Natural killer cell (primary cell): Measurements from ENCODE around the gene PVALEF. TPM values are rescaled to one million over a fixed set of nuclear protein-coding genes. Genes with fewer than 3 reads are reported as not detected.

Experiments used
- ATAC-seq, 3 donors: fragments of 150-1000 bp in 2 of 3; fragments of 200-7000 bp in 1 of 3; cut with Tn5 transposase; 1 replicate in 1 of 3; 2 replicates in 2 of 3; pipeline ENCODE4 v1.10.0; 2021; ENCODE audit warnings: mild to moderate bottlenecking in 2 of 3, moderate library complexity in 2 of 3
- DNase-seq, 2 donors: peaks; one replicate each; pipeline versions ENCODE4 v3.0.0 to v3.0.0-alpha.2; 2013 to 2021; ENCODE audit warnings: mixed read lengths in 1 of 2
- H3K27ac ChIP-seq: one replicate; pipeline ENCODE4 v1.5.1; 2013; ENCODE audit warnings: mild to moderate bottlenecking, low read length
- H3K27me3 ChIP-seq: one replicate; pipeline ENCODE4 v1.6.1; 2013; ENCODE audit warnings: low read length; ENCODE audit not compliant: control insufficient read depth, insufficient read depth
- H3K36me3 ChIP-seq: one replicate; pipeline ENCODE4 v1.6.1; 2013; ENCODE audit warnings: low read length; ENCODE audit not compliant: control insufficient read depth, insufficient read depth
- H3K4me1 ChIP-seq: one replicate; pipeline ENCODE4 v1.6.1; 2013; ENCODE audit warnings: low read length; ENCODE audit not compliant: control insufficient read depth, insufficient read depth
- H3K4me3 ChIP-seq: one replicate; pipeline ENCODE4 v1.5.1; 2013; ENCODE audit warnings: low read length
- H3K9me3 ChIP-seq: one replicate; pipeline ENCODE4 v1.6.1; 2013; ENCODE audit warnings: low read length; ENCODE audit not compliant: control insufficient read depth, insufficient read depth
- H3K27ac Mint-ChIP-seq, 2 donors: one replicate each; pipeline ENCODE4 v1.8.0; 2022; ENCODE audit warnings: mild to moderate bottlenecking in 2 of 2, mixed read lengths in 2 of 2, moderate library complexity in 1 of 2
- H3K27me3 Mint-ChIP-seq, 2 donors: one replicate each; pipeline ENCODE4 v1.8.0; 2022; ENCODE audit warnings: low read depth in 2 of 2, mixed read lengths in 2 of 2
- H3K36me3 Mint-ChIP-seq: one replicate; pipeline ENCODE4 v1.8.0; 2022; ENCODE audit warnings: mixed read lengths
- H3K4me1 Mint-ChIP-seq, 2 donors: one replicate each; pipeline ENCODE4 v1.8.0; 2022; ENCODE audit warnings: mixed read lengths in 2 of 2
- H3K4me3 Mint-ChIP-seq: one replicate; pipeline ENCODE4 v1.8.0; 2022; ENCODE audit warnings: mild to moderate bottlenecking, moderate library complexity, mixed read lengths
- H3K9me3 Mint-ChIP-seq, 2 donors: one replicate each; pipeline ENCODE4 v1.8.0; 2022; ENCODE audit warnings: mixed read lengths in 2 of 2
- CTCF ChIP-seq: fragments of 200-600 bp; IDR thresholded peaks from one replicate; pipeline ENCODE4 v1.8.0; 2022; ENCODE audit warnings: antibody characterized with exemption
- WGBS: methylation state at CpG from one replicate; pipeline ENCODE4 v1.1.7; 2013; ENCODE audit warnings: missing lambda C conversion rate; ENCODE audit not compliant: insufficient coverage; 5-methylcytosine and 5-hydroxymethylcytosine counted together
- intact Hi-C: fragments of 100-400 bp; cut with micrococcal nuclease; formaldehyde crosslinking; loops from one replicate; pipeline ENCODE4 v1.14.2; 2022
- total RNA-seq, 4 donors: library from RNA; stranded (reverse); fragments of 120-200 nt in 1 of 4; gene quantifications; one replicate each; pipeline versions ENCODE4 v1.2.3 to v1.2.4, GENCODE V29; 2013 to 2022

The PVALEF gene
- total RNA-seq, 3 donors from 2014 or later (not counting 1 experiment from before 2014, with no cell fraction given) = not detected

- H3K9me3 ChIP-seq = no peaks in the 10 kb centered on the region
- Mint-ChIP-seq H3K27ac (no peak overlapping the region), H3K36me3 (no peaks in the 10 kb centered on the region), H3K27me3 (no peaks in the 10 kb centered on the region), H3K4me1 (no peaks in the 10 kb centered on the region), H3K4me3 (no peak overlapping the region), H3K9me3 (no peaks in the 10 kb centered on the region)
- no peaks in the 10 kb centered on the region for H3K36me3 ChIP-seq
- intact Hi-C loops = no loop called here
- H3K4me3 ChIP-seq = no peak overlapping the region
- H3K4me1 ChIP-seq = no peaks in the 10 kb centered on the region
- ATAC-seq = no peak
- no peak for DNase-seq
- no peak for TF ChIP-seq CTCF
- H3K27me3 ChIP-seq = no peaks in the 10 kb centered on the region
- no peak overlapping the region for H3K27ac ChIP-seq
- 92% methylated on average over 41 of the region's 41 CpGs for WGBS
Observed at GRCh38 chr17:81130385-81131361, 34.6 kb upstream of the PVALEF start.

- WGBS = 96% methylated on average over 14 of the region's 14 CpGs
- no peak overlapping the region for H3K27ac Mint-ChIP-seq
- no peak for TF ChIP-seq CTCF
- H3K4me1 ChIP-seq = no peaks in the 10 kb centered on the region
- H3K27me3 ChIP-seq = no peaks in the 10 kb centered on the region
- no peaks in the 10 kb centered on the region for H3K36me3 Mint-ChIP-seq
- H3K4me3 ChIP-seq = no peak overlapping the region
- no peaks in the 10 kb centered on the region for H3K36me3 ChIP-seq
- DNase-seq (no peak), ATAC-seq (no peak)
- H3K9me3 Mint-ChIP-seq = no peaks in the 10 kb centered on the region
- no peaks in the 10 kb centered on the region for H3K27me3 Mint-ChIP-seq
- intact Hi-C loops = no loop called here
- no peak overlapping the region for H3K4me3 Mint-ChIP-seq
- H3K4me1 Mint-ChIP-seq = no peaks in the 10 kb centered on the region
- no peaks in the 10 kb centered on the region for H3K9me3 ChIP-seq
- H3K27ac ChIP-seq = no peak overlapping the region
Observed at GRCh38 chr17:81131486-81132196, 33.7 kb upstream of the PVALEF start.

GRCh38 chr17:81132197-81132540 lies 33.1 kb upstream of the PVALEF start:
- H3K27ac Mint-ChIP-seq = no peak overlapping the region
- H3K9me3 Mint-ChIP-seq = no peaks in the 10 kb centered on the region
- no peak overlapping the region for H3K4me3 Mint-ChIP-seq
- WGBS = 76% methylated on average over 11 of the region's 11 CpGs
- no peaks in the 10 kb centered on the region for H3K27me3 ChIP-seq
- no peaks in the 10 kb centered on the region for H3K36me3 ChIP-seq
- intact Hi-C loops = no loop called here
- H3K27ac ChIP-seq = no peak overlapping the region
- H3K36me3 Mint-ChIP-seq = no peaks in the 10 kb centered on the region
- no peak for TF ChIP-seq CTCF
- ATAC-seq (no peak), DNase-seq (no peak)
- H3K4me1 ChIP-seq = no peaks in the 10 kb centered on the region
- no peaks in the 10 kb centered on the region for H3K27me3 Mint-ChIP-seq
- no peak overlapping the region for H3K4me3 ChIP-seq
- H3K9me3 ChIP-seq = no peaks in the 10 kb centered on the region
- no peaks in the 10 kb centered on the region for H3K4me1 Mint-ChIP-seq
